Parathyroid adenoma (tissue), 2 donors: ENCODE data around the gene PDE6H.
A peak's percentile ranks its signal among the peaks of the same experiment; 100 is the strongest.

Source experiments
- H2AFZ ChIP-seq: fragments of 300-600 bp; sonication (generic); one replicate; pipeline ENCODE4 v1.7.0; 2017; ENCODE audit warnings: antibody characterized with exemption, mild to moderate bottlenecking
- H3K27ac ChIP-seq: fragments of 300-600 bp; sonication (generic); one replicate; pipeline ENCODE4 v1.7.0; 2017
- H3K27me3 ChIP-seq: fragments of 300-600 bp; sonication (generic); one replicate; pipeline ENCODE4 v1.7.0; 2017; ENCODE audit warnings: low read length; ENCODE audit not compliant: control insufficient read depth, insufficient read depth
- H3K36me3 ChIP-seq: fragments of 300-600 bp; sonication (generic); one replicate; pipeline ENCODE4 v1.7.0; 2017; ENCODE audit warnings: low read length; ENCODE audit not compliant: control insufficient read depth, insufficient read depth
- H3K4me1 ChIP-seq: fragments of 300-600 bp; sonication (generic); one replicate; pipeline ENCODE4 v1.7.0; 2017; ENCODE audit warnings: control low read depth
- H3K4me2 ChIP-seq: fragments of 300-600 bp; sonication (generic); one replicate; pipeline ENCODE4 v1.7.0; 2017; ENCODE audit warnings: low read length
- H3K4me3 ChIP-seq: fragments of 300-600 bp; sonication (generic); one replicate; pipeline ENCODE4 v1.7.0; 2017; ENCODE audit warnings: low read depth, low read length
- H3K79me2 ChIP-seq: fragments of 300-600 bp; sonication (generic); one replicate; pipeline ENCODE4 v1.7.0; 2017; ENCODE audit warnings: control low read depth
- H3K9ac ChIP-seq: fragments of 300-600 bp; sonication (generic); one replicate; pipeline ENCODE4 v1.7.0; 2017; ENCODE audit warnings: mild to moderate bottlenecking
- H3K9me3 ChIP-seq: fragments of 300-600 bp; sonication (generic); one replicate; pipeline ENCODE4 v1.7.0; 2017; ENCODE audit warnings: low read length; ENCODE audit not compliant: control insufficient read depth
- TF ChIP-seq, protein P1 (sequence below): fragments of 300-600 bp; sonication (generic); IDR thresholded peaks from one replicate; pipeline ENCODE4 v1.7.0; 2017; ENCODE audit warnings: antibody characterized with exemption, mild to moderate bottlenecking
- donor health status: primary hyperparathyroidism.

PDE6H gene

DNA sequence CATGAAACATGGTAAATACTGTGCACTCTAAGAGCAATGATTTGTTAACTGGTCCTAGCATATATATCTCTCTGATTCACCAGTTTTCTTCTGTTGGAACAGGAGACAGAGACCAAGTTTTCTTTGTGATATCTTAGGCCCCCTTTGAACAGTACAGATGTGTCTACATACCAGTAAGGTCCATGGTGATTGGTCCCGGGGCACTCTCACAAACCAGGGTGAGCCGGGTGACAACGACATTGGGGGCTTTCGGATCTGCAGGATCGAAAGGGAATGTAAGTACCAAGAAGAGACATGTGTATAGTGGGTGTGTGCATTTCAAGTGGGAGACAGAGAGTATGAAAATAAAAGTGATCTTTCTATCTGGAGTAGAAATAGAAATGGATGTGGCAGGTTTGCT is 23.2 kb upstream of the PDE6H start:
- H3K4me1 ChIP-seq = peaks cover 4% of the 10 kb centered on the region
- TF ChIP-seq, protein P1, sequence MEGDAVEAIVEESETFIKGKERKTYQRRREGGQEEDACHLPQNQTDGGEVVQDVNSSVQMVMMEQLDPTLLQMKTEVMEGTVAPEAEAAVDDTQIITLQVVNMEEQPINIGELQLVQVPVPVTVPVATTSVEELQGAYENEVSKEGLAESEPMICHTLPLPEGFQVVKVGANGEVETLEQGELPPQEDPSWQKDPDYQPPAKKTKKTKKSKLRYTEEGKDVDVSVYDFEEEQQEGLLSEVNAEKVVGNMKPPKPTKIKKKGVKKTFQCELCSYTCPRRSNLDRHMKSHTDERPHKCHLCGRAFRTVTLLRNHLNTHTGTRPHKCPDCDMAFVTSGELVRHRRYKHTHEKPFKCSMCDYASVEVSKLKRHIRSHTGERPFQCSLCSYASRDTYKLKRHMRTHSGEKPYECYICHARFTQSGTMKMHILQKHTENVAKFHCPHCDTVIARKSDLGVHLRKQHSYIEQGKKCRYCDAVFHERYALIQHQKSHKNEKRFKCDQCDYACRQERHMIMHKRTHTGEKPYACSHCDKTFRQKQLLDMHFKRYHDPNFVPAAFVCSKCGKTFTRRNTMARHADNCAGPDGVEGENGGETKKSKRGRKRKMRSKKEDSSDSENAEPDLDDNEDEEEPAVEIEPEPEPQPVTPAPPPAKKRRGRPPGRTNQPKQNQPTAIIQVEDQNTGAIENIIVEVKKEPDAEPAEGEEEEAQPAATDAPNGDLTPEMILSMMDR = no peak
- H3K27ac ChIP-seq = peak overlapping the region; percentile 61

DNA sequence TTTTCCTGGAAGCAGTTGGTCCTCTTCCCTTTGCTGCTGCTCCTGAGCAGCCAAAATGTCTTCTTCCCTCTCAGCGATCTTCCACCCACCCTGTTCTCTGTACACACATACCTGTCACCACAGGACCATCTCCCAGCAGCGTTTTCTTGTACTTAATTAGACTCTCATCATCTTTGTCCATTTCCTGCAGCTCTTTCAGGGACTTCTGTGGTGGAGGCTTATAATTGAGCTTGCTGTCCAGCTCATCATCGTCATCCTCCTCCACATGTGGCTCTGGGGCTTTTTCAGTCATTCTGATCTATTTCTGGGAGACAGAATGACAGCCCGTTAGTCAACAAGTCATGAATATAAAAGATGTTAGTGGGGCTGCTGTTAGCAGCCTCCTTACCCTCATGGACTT is 22.4 kb upstream of the PDE6H start:
- TF ChIP-seq, protein P1 = no peak
- Histone ChIP-seq H2AFZ (no peak overlapping the region), H3K27ac (no peak overlapping the region), H3K36me3 (no peaks in the 10 kb centered on the region), H3K4me1 (peaks cover 4% of the 10 kb centered on the region), H3K79me2 (no peaks in the 10 kb centered on the region), H3K4me2 (no peak overlapping the region), H3K27me3 (no peaks in the 10 kb centered on the region), H3K9ac (no peak overlapping the region), H3K4me3 (no peak overlapping the region), H3K9me3 (no peaks in the 10 kb centered on the region)

More for the DNA sequence above, 23.2 kb upstream of the PDE6H start:
- Histone ChIP-seq H2AFZ (no peak overlapping the region), H3K9ac (no peak overlapping the region), H3K79me2 (no peaks in the 10 kb centered on the region), H3K9me3 (no peaks in the 10 kb centered on the region), H3K36me3 (no peaks in the 10 kb centered on the region), H3K27me3 (no peaks in the 10 kb centered on the region), H3K4me3 (no peak overlapping the region), H3K4me2 (no peak overlapping the region)

DNA sequence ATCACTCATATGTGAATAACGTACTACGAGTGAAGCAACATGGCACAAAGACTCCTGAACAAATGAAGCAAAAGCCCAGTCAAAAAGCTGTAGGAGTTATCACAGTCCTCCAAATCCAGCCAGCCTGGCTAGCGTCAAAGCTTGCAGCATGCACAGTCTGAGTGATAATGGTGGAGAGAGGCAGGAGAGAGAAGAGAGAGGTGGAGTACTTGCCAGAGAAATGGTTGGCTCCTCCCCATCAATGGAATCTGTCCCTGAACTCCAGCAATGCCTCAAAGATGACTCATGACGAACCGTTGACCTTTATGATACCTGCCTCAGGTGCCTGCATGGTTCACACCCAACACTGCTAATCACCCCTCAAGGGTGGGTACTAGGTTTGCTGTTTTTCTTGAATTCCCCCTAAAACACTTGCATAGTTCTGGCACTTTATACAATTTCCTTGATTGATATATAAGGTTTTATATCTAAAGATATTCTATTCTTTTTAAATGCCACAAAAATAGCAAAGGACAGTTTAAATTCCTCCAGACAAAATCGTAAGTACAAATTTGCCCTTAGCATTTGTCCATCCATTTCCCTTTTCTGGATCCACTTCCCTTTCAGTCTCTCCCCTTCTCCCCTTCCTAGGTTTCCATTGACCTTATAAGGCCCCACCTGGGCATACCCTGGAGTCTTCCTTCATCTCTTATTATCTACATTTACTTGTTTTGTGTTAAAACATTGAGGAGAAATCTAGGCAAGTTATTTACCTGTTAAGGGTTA is 21.7 kb upstream of the PDE6H start:
- peaks cover 4% of the 10 kb centered on the region for H3K4me1 ChIP-seq
- TF ChIP-seq, protein P1 = no peak
- H3K4me2 ChIP-seq = no peak overlapping the region

DNA sequence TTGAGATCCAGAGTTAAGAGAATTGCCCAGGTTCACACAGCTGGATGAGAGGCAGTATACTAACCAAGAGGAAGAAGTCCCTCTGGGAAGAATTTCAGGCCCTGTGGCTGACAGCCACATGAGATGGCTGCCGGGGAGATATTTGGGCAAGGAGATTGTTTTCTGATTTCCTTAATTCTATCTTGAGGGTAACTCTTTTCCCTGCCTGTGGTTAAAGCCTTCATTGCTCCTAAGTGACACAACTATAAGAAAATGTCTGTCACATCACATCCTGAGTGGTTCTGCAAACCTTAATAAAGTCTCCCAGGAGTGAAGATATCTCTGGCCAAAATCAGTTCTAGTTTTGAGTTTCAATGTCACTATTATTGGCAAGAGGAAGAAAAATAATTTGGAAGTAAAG is 21.0 kb upstream of the PDE6H start:
- TF ChIP-seq, protein P1 = no peak
- H3K27me3 ChIP-seq = no peaks in the 10 kb centered on the region

More for the DNA sequence above, 21.7 kb upstream of the PDE6H start:
- Histone ChIP-seq H3K27ac (peak overlapping the region; percentile 41), H3K4me3 (no peak overlapping the region), H3K79me2 (no peaks in the 10 kb centered on the region), H3K27me3 (no peaks in the 10 kb centered on the region), H3K9me3 (no peaks in the 10 kb centered on the region), H3K36me3 (no peaks in the 10 kb centered on the region), H3K9ac (no peak overlapping the region), H2AFZ (no peak overlapping the region)

More for the DNA sequence above, 21.0 kb upstream of the PDE6H start:
- Histone ChIP-seq H3K4me2 (no peak overlapping the region), H3K4me1 (peaks cover 4% of the 10 kb centered on the region), H3K4me3 (no peak overlapping the region), H3K9ac (no peak overlapping the region), H2AFZ (no peak overlapping the region), H3K9me3 (no peaks in the 10 kb centered on the region), H3K27ac (peak overlapping the region; percentile 41), H3K36me3 (no peaks in the 10 kb centered on the region), H3K79me2 (no peaks in the 10 kb centered on the region)
